ENCODE measurements around the gene CHRFAM7A.
"Not testable (repeated sequence)": the region's sequence is repeated elsewhere in the genome, so short reads cannot be mapped to it uniquely, and the experiment has no call there.

DNA sequence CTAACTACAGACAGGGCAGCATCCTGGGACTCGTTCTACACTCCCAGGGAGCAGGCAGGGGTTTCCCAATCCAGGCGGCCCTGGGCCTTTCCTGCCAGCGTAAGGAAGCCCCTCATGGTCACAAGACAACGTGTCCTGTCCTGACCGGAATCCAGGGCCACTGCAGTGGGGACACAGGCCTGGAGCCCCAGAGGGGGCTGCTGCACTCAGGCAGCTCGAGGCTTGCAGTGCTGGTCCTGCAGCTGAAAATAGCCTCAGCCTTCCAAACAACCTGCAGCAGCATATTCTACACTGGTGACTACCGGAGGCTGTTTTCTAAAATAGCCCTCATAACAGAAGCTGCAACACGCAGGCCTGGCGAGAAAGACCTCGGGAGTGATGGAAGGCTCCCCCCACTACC is 18.5 kb downstream of the CHRFAM7A start:
- not testable (repeated sequence) for TF ChIP-seq EZH2 (IDR thresholded peaks at IDR 0.05; ENCODE audit: insufficient read depth, poor library complexity, severe bottlenecking); EZH2phosphoT487 (IDR thresholded peaks at IDR 0.05; ENCODE audit: insufficient read depth, low read depth)
